Caco-2 (cell line): Measurements from ENCODE around the gene DAPK1. TPM values are rescaled to one million over a fixed set of nuclear protein-coding genes. Genes with fewer than 3 reads are reported as not detected.

ENCODE experiments used
- BruUV-seq: library from RNA; stranded (reverse); fragments of 400-500 nt; replicated peaks from 2 replicates; lab custom pipeline; 2021; lab: Mats Ljungman, UMichigan
- CTCF ChIA-PET: fragments of 300-600 bp; sonication (Branson Sonifier 250); formaldehyde crosslinking; loops from one replicate; lab custom pipeline; 2022; ENCODE audit warnings: antibody characterized with exemption; lab: Charles Lee
- POLR2A ChIA-PET: fragments of 300-600 bp; sonication (Branson Sonifier 250); formaldehyde crosslinking; loops from one replicate; lab custom pipeline; 2022; ENCODE audit warnings: antibody characterized with exemption; lab: Charles Lee
- DNase-seq, 2 experiments: peaks; one replicate each; pipeline versions ENCODE4 v3.0.0 to v3.0.0-alpha.2; 2020 to 2022
- H3K27me3 ChIP-seq: replicated peaks from 2 replicates; pipeline ENCODE4 v1.6.0; 2011; ENCODE audit warnings: low read length; ENCODE audit not compliant: control insufficient read depth, insufficient read depth
- H3K36me3 ChIP-seq: 2 replicates; pipeline ENCODE4 v1.5.1; 2011; ENCODE audit warnings: low read length; ENCODE audit not compliant: control insufficient read depth, insufficient read depth
- H3K4me1 ChIP-seq: fragments of 250-450 bp; sonication (Bioruptor Pico); 2 replicates; pipeline ENCODE4 v1.5.1; 2020; ENCODE audit warnings: mild to moderate bottlenecking
- H3K4me3 ChIP-seq: 2 replicates; pipeline ENCODE4 v1.5.1; 2011; ENCODE audit warnings: low read depth, mild to moderate bottlenecking, control low read depth, low read length
- H3K9me3 ChIP-seq: fragments of 250-450 bp; sonication (Bioruptor Pico); 2 replicates; pipeline ENCODE4 v1.5.1; 2020; ENCODE audit warnings: mild to moderate bottlenecking, moderate library complexity
- H3K27ac Mint-ChIP-seq: one replicate; pipeline ENCODE4 v1.8.0; 2022; ENCODE audit warnings: mixed read lengths; ENCODE audit not compliant: unreplicated experiment
- H3K27me3 Mint-ChIP-seq: one replicate; pipeline ENCODE4 v1.8.0; 2022; ENCODE audit warnings: mixed read lengths; ENCODE audit not compliant: insufficient read depth, unreplicated experiment
- H3K36me3 Mint-ChIP-seq: one replicate; pipeline ENCODE4 v1.8.0; 2022; ENCODE audit warnings: mild to moderate bottlenecking, mixed read lengths; ENCODE audit not compliant: insufficient read depth, unreplicated experiment
- H3K4me1 Mint-ChIP-seq: one replicate; pipeline ENCODE4 v1.8.0; 2022; ENCODE audit warnings: low read depth, mixed read lengths; ENCODE audit not compliant: unreplicated experiment
- H3K4me3 Mint-ChIP-seq: one replicate; pipeline ENCODE4 v1.8.0; 2022; ENCODE audit warnings: mild to moderate bottlenecking, moderate library complexity, mixed read lengths; ENCODE audit not compliant: unreplicated experiment
- H3K9me3 Mint-ChIP-seq: one replicate; pipeline ENCODE4 v1.8.0; 2022; ENCODE audit warnings: mixed read lengths; ENCODE audit not compliant: unreplicated experiment
- CTCF ChIP-seq, 2 experiments: fragments of 200-600 bp in 1 of 2; IDR thresholded peaks; 1 replicate in 1 of 2; 2 replicates in 1 of 2; pipeline versions ENCODE4 v1.5.1 to v1.8.0; 2011 to 2022; ENCODE audit warnings: antibody characterized with exemption in 1 of 2, control low read depth in 1 of 2, inconsistent platforms in 1 of 2, low read depth in 1 of 2, low read length in 1 of 2, mild to moderate bottlenecking in 1 of 2, moderate library complexity in 1 of 2; ENCODE audit not compliant: insufficient read depth in 1 of 2, severe bottlenecking in 1 of 2, unreplicated experiment in 1 of 2
- intact Hi-C: fragments of 100-400 bp; cut with micrococcal nuclease; formaldehyde crosslinking; loops from one replicate; pipeline ENCODE4 v1.10.0; 2022; ENCODE audit not compliant: unreplicated experiment
- total RNA-seq: library from RNA; stranded (reverse); gene quantifications from 2 replicates; pipeline ENCODE4 v1.2.3, GENCODE V29; 2022

DAPK1 gene
- total RNA-seq, 1 experiment from 2014 or later: 79.2 TPM

DNA sequence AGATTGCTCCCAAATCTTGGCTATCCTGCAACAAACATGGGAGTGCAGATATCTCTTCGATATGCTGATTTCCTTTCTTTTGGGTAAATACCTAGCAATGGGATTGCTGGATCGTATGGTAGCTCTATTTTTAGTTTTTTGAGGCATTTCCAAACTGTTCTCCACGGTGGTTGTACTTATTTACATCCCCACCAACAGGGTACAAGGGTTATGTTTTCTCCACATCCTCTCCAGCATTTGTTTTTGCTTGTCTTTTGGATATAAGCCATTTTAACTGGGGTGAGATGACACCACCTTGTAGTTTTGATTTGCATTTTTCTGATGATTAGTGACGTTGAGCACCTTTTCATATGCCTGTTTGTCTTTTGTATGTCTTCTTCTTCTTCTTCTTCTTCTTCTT is 248.5 kb downstream of the DAPK1 start:
- intact Hi-C loops: no loop called here
- no peak for TF ChIP-seq CTCF (IDR thresholded peaks at IDR 0.05; ENCODE audit: insufficient read depth in 1 of 2, low read depth in 1 of 2, low read length in 1 of 2, severe bottlenecking in 1 of 2, unreplicated experiment in 1 of 2)
- Mint-ChIP-seq H3K27ac (no peak overlapping the region), H3K4me1 (no peaks in the 10 kb centered on the region), H3K36me3 (no peaks in the 10 kb centered on the region), H3K4me3 (no peak overlapping the region), H3K27me3 (peaks cover 4% of the 10 kb centered on the region), H3K9me3 (peaks cover 15% of the 10 kb centered on the region)
- CTCF ChIA-PET: no interaction called here
- H3K36me3 ChIP-seq: no peaks in the 10 kb centered on the region
- no peak for DNase-seq
- H3K4me1 ChIP-seq: no peaks in the 10 kb centered on the region
- POLR2A ChIA-PET: no interaction called here
- no peaks in the 10 kb centered on the region for H3K9me3 ChIP-seq
- no peak overlapping the region for H3K4me3 ChIP-seq
- no peaks in the 10 kb centered on the region for H3K27me3 ChIP-seq
- no TSS peak for BruUV-seq

GRCh38 chr9:87748881-87749280 is 251.2 kb downstream of the DAPK1 start:
- no peaks in the 10 kb centered on the region for H3K36me3 Mint-ChIP-seq
- no peak for DNase-seq
- ChIA-PET CTCF (no interaction called here), POLR2A (no interaction called here)
- intact Hi-C loops: no loop called here
- no peaks in the 10 kb centered on the region for H3K4me1 Mint-ChIP-seq
- no TSS peak for BruUV-seq
- no peak overlapping the region for H3K27ac Mint-ChIP-seq
- no peak overlapping the region for H3K4me3 Mint-ChIP-seq
- Histone ChIP-seq H3K4me1 (no peaks in the 10 kb centered on the region), H3K36me3 (no peaks in the 10 kb centered on the region), H3K9me3 (no peaks in the 10 kb centered on the region), H3K4me3 (no peak overlapping the region), H3K27me3 (no peaks in the 10 kb centered on the region)
- H3K27me3 Mint-ChIP-seq: peaks cover 4% of the 10 kb centered on the region
- TF ChIP-seq CTCF (IDR thresholded peaks at IDR 0.05; ENCODE audit: insufficient read depth in 1 of 2, low read depth in 1 of 2, low read length in 1 of 2, severe bottlenecking in 1 of 2, unreplicated experiment in 1 of 2): no peak
- no peaks in the 10 kb centered on the region for H3K9me3 Mint-ChIP-seq

GRCh38 chr9:87749335-87750035 is 251.8 kb downstream of the DAPK1 start:
- POLR2A ChIA-PET: no interaction called here
- H3K36me3 Mint-ChIP-seq: no peaks in the 10 kb centered on the region
- peaks cover 4% of the 10 kb centered on the region for H3K27me3 Mint-ChIP-seq
- no peaks in the 10 kb centered on the region for H3K4me1 Mint-ChIP-seq
- H3K9me3 Mint-ChIP-seq: no peaks in the 10 kb centered on the region
- BruUV-seq: no TSS peak
- Histone ChIP-seq H3K36me3 (no peaks in the 10 kb centered on the region), H3K4me3 (no peak overlapping the region), H3K9me3 (no peaks in the 10 kb centered on the region), H3K4me1 (no peaks in the 10 kb centered on the region), H3K27me3 (no peaks in the 10 kb centered on the region)
- no peak overlapping the region for H3K4me3 Mint-ChIP-seq
- CTCF ChIA-PET: no interaction called here
- DNase-seq: no peak
- TF ChIP-seq CTCF (IDR thresholded peaks at IDR 0.05; ENCODE audit: insufficient read depth in 1 of 2, low read depth in 1 of 2, low read length in 1 of 2, severe bottlenecking in 1 of 2, unreplicated experiment in 1 of 2): no peak
- intact Hi-C loops: no loop called here
- no peak overlapping the region for H3K27ac Mint-ChIP-seq
